H1 (cell line): ENCODE results near the gene ACTA2. TPM values are rescaled to one million over a fixed set of nuclear protein-coding genes. Genes with fewer than 3 reads are reported as not detected.

Source experiments
- CTCF ChIA-PET: fragments of 300-600 bp; sonication (Branson Sonifier 250); formaldehyde crosslinking; loops from one replicate; lab custom pipeline; 2021; ENCODE audit not compliant: partially characterized antibody; lab: Charles Lee
- POLR2A ChIA-PET: fragments of 300-600 bp; sonication (Branson Sonifier 250); formaldehyde crosslinking; loops from one replicate; lab custom pipeline; 2021; ENCODE audit warnings: inconsistent platforms; ENCODE audit not compliant: partially characterized antibody; lab: Charles Lee
- DNase-seq, 2 experiments: peaks; one replicate each; pipeline versions ENCODE4 v3.0.0 to v3.0.0-alpha.2; 2010 to 2022; ENCODE audit warnings: low spot score in 2 of 2, low read depth in 1 of 2, mixed read lengths in 1 of 2
- FAIRE-seq: peaks from 2 replicates; lab custom pipeline; 2011; peaks lifted over from hg19 to GRCh38; lab: Jason Lieb, UNC
- H2AFZ ChIP-seq: 2 replicates; pipeline ENCODE4 v1.8.1; 2012; ENCODE audit warnings: low read length, inconsistent platforms
- H2AK5ac ChIP-seq: 2 replicates; pipeline ENCODE4 v1.6.1; 2013; ENCODE audit warnings: low read depth, low read length
- H2BK120ac ChIP-seq: replicated peaks from 2 replicates; pipeline ENCODE3; 2013; ENCODE audit warnings: low read depth, low read length, inconsistent platforms
- H2BK12ac ChIP-seq: 2 replicates; pipeline ENCODE4 v1.6.1; 2013; ENCODE audit warnings: low read depth, low read length
- H2BK15ac ChIP-seq: 2 replicates; pipeline ENCODE4 v1.6.1; 2013; ENCODE audit warnings: low read length
- H2BK20ac ChIP-seq: 2 replicates; pipeline ENCODE4 v1.6.1; 2013; ENCODE audit warnings: low read length
- H2BK5ac ChIP-seq: 2 replicates; pipeline ENCODE4 v1.6.1; 2013; ENCODE audit warnings: low read depth, low read length
- H3K14ac ChIP-seq: 2 replicates; pipeline ENCODE4 v1.6.1; 2013; ENCODE audit warnings: inconsistent platforms; ENCODE audit not compliant: insufficient read length
- H3K18ac ChIP-seq: 2 replicates; pipeline ENCODE4 v1.6.1; 2013; ENCODE audit warnings: low read length; ENCODE audit errors: extremely low read depth
- H3K23ac ChIP-seq: 2 replicates; pipeline ENCODE4 v1.6.1; 2013; ENCODE audit warnings: inconsistent platforms; ENCODE audit not compliant: insufficient read length
- H3K23me2 ChIP-seq: 2 replicates; pipeline ENCODE4 v1.6.1; 2013; ENCODE audit warnings: low read depth, low read length
- H3K27ac ChIP-seq: 2 replicates; pipeline ENCODE4 v1.6.1; 2011; ENCODE audit warnings: low read depth, low read length, inconsistent platforms
- H3K27me3 ChIP-seq, 4 experiments: replicated peaks in 1 of 4; 1 replicate in 1 of 4; 2 replicates in 3 of 4; pipeline versions ENCODE4 v1.6.1 to v1.8.1; 2011 to 2013; ENCODE audit warnings: low read length in 3 of 4, mild to moderate bottlenecking in 3 of 4, inconsistent platforms in 2 of 4, mixed read lengths in 2 of 4, moderate library complexity in 1 of 4; ENCODE audit not compliant: control insufficient read depth in 3 of 4, insufficient read depth in 3 of 4; ENCODE audit errors: extremely low read depth in 1 of 4
- H3K36me3 ChIP-seq, 4 experiments: 2 replicates each; pipeline versions ENCODE4 v1.6.1 to v1.8.1; 2011 to 2013; ENCODE audit warnings: mild to moderate bottlenecking in 4 of 4, low read length in 3 of 4, moderate library complexity in 2 of 4, control low read depth in 1 of 4, inconsistent platforms in 1 of 4; ENCODE audit not compliant: insufficient read depth in 4 of 4, control insufficient read depth in 2 of 4
- H3K4ac ChIP-seq: replicated peaks from 2 replicates; pipeline ENCODE3; 2013; ENCODE audit warnings: low read length, low read depth, mixed read lengths, inconsistent platforms; ENCODE audit not compliant: insufficient read length
- H3K4me1 ChIP-seq, 4 experiments: replicated peaks in 1 of 4; 1 replicate in 1 of 4; 2 replicates in 3 of 4; pipeline versions ENCODE4 v1.6.1 to v1.8.1; 2011 to 2013; ENCODE audit warnings: low read length in 3 of 4, inconsistent platforms in 2 of 4, mixed read lengths in 1 of 4; ENCODE audit not compliant: insufficient read depth in 4 of 4, control insufficient read depth in 3 of 4
- H3K4me2 ChIP-seq, 2 experiments: 2 replicates each; pipeline versions ENCODE4 v1.6.1 to v1.8.1; 2011 to 2013; ENCODE audit warnings: low read depth in 2 of 2, low read length in 2 of 2, control low read depth in 1 of 2, inconsistent platforms in 1 of 2, mild to moderate bottlenecking in 1 of 2; ENCODE audit not compliant: insufficient read depth in 1 of 2
- H3K4me3 ChIP-seq, 4 experiments: fragments of 200-600, 300-600 bp in 1 of 4; sonication (generic), shearing (Covaris generic), sonication (Bioruptor Twin) in 1 of 4; 2 replicates each; pipeline versions ENCODE4 v1.5.1 to v1.8.1; 2011 to 2016; ENCODE audit warnings: low read length in 4 of 4, low read depth in 3 of 4, control low read depth in 2 of 4, inconsistent platforms in 2 of 4, mild to moderate bottlenecking in 2 of 4, mixed read lengths in 1 of 4, moderate library complexity in 1 of 4; ENCODE audit not compliant: insufficient read depth in 2 of 4; ENCODE audit errors: extremely low read depth in 1 of 4
- H3K56ac ChIP-seq: replicated peaks from 2 replicates; pipeline ENCODE3; 2013; ENCODE audit warnings: low read depth, mild to moderate bottlenecking, mixed read lengths, low read length, inconsistent platforms; ENCODE audit not compliant: insufficient read length
- H3K79me1 ChIP-seq: 2 replicates; pipeline ENCODE4 v1.6.1; 2013; ENCODE audit warnings: low read depth, low read length, control low read depth
- H3K79me2 ChIP-seq, 2 experiments: 2 replicates each; pipeline versions ENCODE4 v1.6.1 to v1.8.1; 2012 to 2013; ENCODE audit warnings: low read length in 2 of 2, mild to moderate bottlenecking in 2 of 2, inconsistent platforms in 1 of 2; ENCODE audit not compliant: insufficient read depth in 2 of 2, control insufficient read depth in 1 of 2
- H3K9ac ChIP-seq, 4 experiments: replicated peaks in 1 of 4; 1 replicate in 1 of 4; 2 replicates in 3 of 4; pipeline versions ENCODE4 v1.6.1 to v1.8.1; 2011 to 2013; ENCODE audit warnings: low read depth in 3 of 4, low read length in 3 of 4, control low read depth in 2 of 4, mild to moderate bottlenecking in 2 of 4, moderate library complexity in 2 of 4, inconsistent platforms in 1 of 4; ENCODE audit errors: extremely low read depth in 1 of 4
- H3K9me3 ChIP-seq, 2 experiments: 2 replicates each; pipeline versions ENCODE4 v1.6.1 to v1.8.1; 2012 to 2013; ENCODE audit warnings: mild to moderate bottlenecking in 2 of 2, moderate library complexity in 2 of 2, control low read depth in 1 of 2, inconsistent platforms in 1 of 2, low read depth in 1 of 2, low read length in 1 of 2, mixed read lengths in 1 of 2; ENCODE audit not compliant: insufficient read depth in 2 of 2
- H4K20me1 ChIP-seq, 2 experiments: replicated peaks in 1 of 2; 2 replicates each; pipeline versions ENCODE3 to v1.8.1; 2011 to 2013; ENCODE audit warnings: inconsistent platforms in 2 of 2, low read length in 2 of 2, mild to moderate bottlenecking in 1 of 2; ENCODE audit not compliant: insufficient read depth in 2 of 2, control insufficient read depth in 1 of 2
- H4K5ac ChIP-seq: 2 replicates; pipeline ENCODE4 v1.6.1; 2013; ENCODE audit warnings: low read length, low read depth, mixed read lengths, inconsistent platforms; ENCODE audit not compliant: insufficient read length
- H4K8ac ChIP-seq: 2 replicates; pipeline ENCODE4 v1.8.0; 2013; ENCODE audit warnings: mild to moderate bottlenecking, moderate library complexity, low read length, inconsistent platforms; ENCODE audit not compliant: insufficient read depth; ENCODE audit errors: extremely low read depth
- H4K91ac ChIP-seq: replicated peaks from 2 replicates; pipeline ENCODE3; 2013; ENCODE audit warnings: low read length, mixed read lengths, inconsistent platforms; ENCODE audit not compliant: insufficient read length
- ATF2 ChIP-seq: IDR thresholded peaks from 2 replicates; pipeline ENCODE4 v1.6.1; 2012; ENCODE audit warnings: low read length, inconsistent platforms
- CEBPB ChIP-seq: IDR thresholded peaks from 2 replicates; pipeline ENCODE4 v1.6.1; 2012; ENCODE audit warnings: low read depth, low read length
- EGR1 ChIP-seq: IDR thresholded peaks from 2 replicates; pipeline ENCODE4 v1.6.1; 2011; ENCODE audit warnings: low read depth, low read length, borderline replicate concordance
- EP300 ChIP-seq, 2 experiments: IDR thresholded peaks; 1 replicate in 1 of 2; 2 replicates in 1 of 2; pipeline ENCODE4 v1.6.1; 2011 to 2012; ENCODE audit warnings: low read depth in 2 of 2, low read length in 2 of 2, mild to moderate bottlenecking in 2 of 2, borderline replicate concordance in 1 of 2, inconsistent platforms in 1 of 2, moderate library complexity in 1 of 2
- GTF2F1 ChIP-seq: IDR thresholded peaks from 2 replicates; pipeline ENCODE4 v1.6.1; 2012; ENCODE audit warnings: low read depth, low read length, improper control_type of control experiment, borderline replicate concordance
- JUN ChIP-seq: IDR thresholded peaks from 2 replicates; pipeline ENCODE4 v1.6.1; 2011; ENCODE audit warnings: low read depth, mild to moderate bottlenecking, improper control_type of control experiment, low read length
- POLR2A ChIP-seq, 2 experiments: IDR thresholded peaks; 1 replicate in 1 of 2; 2 replicates in 1 of 2; pipeline ENCODE4 v1.6.1; 2011; ENCODE audit warnings: low read depth in 2 of 2, low read length in 2 of 2, mild to moderate bottlenecking in 2 of 2; ENCODE audit errors: control extremely low read depth in 1 of 2
- RFX5 ChIP-seq: IDR thresholded peaks from 2 replicates; pipeline ENCODE4 v1.6.1; 2011; ENCODE audit warnings: low read depth, low read length, improper control_type of control experiment, borderline replicate concordance
- SIN3A ChIP-seq, 2 experiments: IDR thresholded peaks in 1 of 2; conservative IDR thresholded peaks in 1 of 2; 2 replicates each; pipeline ENCODE4 v1.6.1; 2011 to 2012; ENCODE audit warnings: low read length in 2 of 2, improper control_type of control experiment in 1 of 2, low read depth in 1 of 2, mild to moderate bottlenecking in 1 of 2
- SIX5 ChIP-seq: IDR thresholded peaks from 2 replicates; pipeline ENCODE4 v1.6.1; 2011; ENCODE audit warnings: mild to moderate bottlenecking, low read depth, low read length
- SUZ12 ChIP-seq: fragments of 200-600 bp; sonication (generic); IDR thresholded peaks from 2 replicates; pipeline ENCODE4 v1.6.1; 2012; ENCODE audit warnings: mild to moderate bottlenecking, inconsistent platforms, low read length, moderate library complexity, mixed read lengths
- TAF7 ChIP-seq: optimal IDR thresholded peaks from 2 replicates; pipeline ENCODE3; 2011; ENCODE audit warnings: low read depth, mild to moderate bottlenecking, inconsistent platforms, low read length, moderate library complexity, borderline replicate concordance
- TCF12 ChIP-seq: IDR thresholded peaks from 2 replicates; pipeline ENCODE4 v1.6.1; 2011; ENCODE audit warnings: low read depth, mild to moderate bottlenecking, low read length
- WGBS, 2 experiments: shearing (Covaris generic) in 1 of 2; methylation state at CpG; one replicate each; pipeline versions ENCODE4 v1.1.6 to v1.1.7; 2013 to 2015; ENCODE audit warnings: low lambda C conversion rate in 2 of 2, mixed read lengths in 2 of 2, inconsistent platforms in 1 of 2, low coverage in 1 of 2, missing lambda C conversion rate in 1 of 2; ENCODE audit not compliant: insufficient replicate concordance in 2 of 2, insufficient coverage in 1 of 2, insufficient read length in 1 of 2; ENCODE audit errors: extremely low coverage in 1 of 2, missing lambda C conversion rate in 1 of 2; 5-methylcytosine and 5-hydroxymethylcytosine counted together
- polyA plus RNA-seq, 7 experiments: library from polyadenylated mRNA; depleted of rRNA in 3 of 7; stranded (reverse) in 5 of 7; unstranded in 2 of 7; fragments of >200 nt in 5 of 7; fragments of 200-250 nt in 2 of 7; gene quantifications; 1 replicate in 5 of 7; 2 replicates in 1 of 7; 4 replicates in 1 of 7; pipeline versions ENCODE4 v1.2.1 to v1.2.3, GENCODE V29; 2011 to 2013; ENCODE audit warnings: missing spikeins in 2 of 7, mixed read lengths in 2 of 7
- total RNA-seq: library from RNA; stranded (reverse); fragmentation: NEBNext Ultra II Directional; extraction: Animal tissue kit (Norgen Biotek cat#: 25700); gene quantifications from 2 replicates; pipeline ENCODE4 v1.2.1, GENCODE V29; 2021

Gene ACTA2
- total and polyA plus RNA-seq, 2 of the 8 experiments (the other 6 are each of a cell fraction or from before 2014, with no cell fraction given): 3.5 to 8.9 TPM

GRCh38 chr10:88893611-88894010 lies 59.0 kb downstream of the ACTA2 start:
- ChIA-PET POLR2A (no interaction called here), CTCF (interaction anchor here (2.7 to 3.0 kb wide), 2 partner anchors 40 to 57 kb away, joined by 11 to 20 read pairs; no protein-coding TSS in a partner anchor)
- no peak overlapping the region for H2BK120ac ChIP-seq
- no peaks in the 10 kb centered on the region for H3K9me3 ChIP-seq
- H4K91ac ChIP-seq: no peak overlapping the region
- no peak overlapping the region for H3K9ac ChIP-seq
- H4K5ac ChIP-seq: no peak overlapping the region
- H3K23me2 ChIP-seq: no peaks in the 10 kb centered on the region; the same call in 1 of the 2 replicates
- no peak overlapping the region for H3K56ac ChIP-seq
- H2AK5ac ChIP-seq: no peak overlapping the region
- no peaks in the 10 kb centered on the region for H3K79me2 ChIP-seq
- H3K27me3 ChIP-seq: no peaks in the 10 kb centered on the region
- H2BK5ac ChIP-seq: no peak overlapping the region
- H3K4me1 ChIP-seq: peaks cover 0 to 8% (median 3%) of the 10 kb centered on the region in 4 experiments; a peak in 3 of 7 replicates
- no peak overlapping the region for H3K18ac ChIP-seq
- no peak overlapping the region for H2BK12ac ChIP-seq
- H2BK15ac ChIP-seq: no peak overlapping the region
- WGBS, 2 experiments: 90% methylated on average over 3 of the region's 3 CpGs; no CpG with 5 or more reads in 1 of the 2 experiments
- no peak overlapping the region for H3K14ac ChIP-seq
- no peak overlapping the region for H2BK20ac ChIP-seq
- no peak for FAIRE-seq
- no peak overlapping the region for H2AFZ ChIP-seq
- no peaks in the 10 kb centered on the region for H3K79me1 ChIP-seq
- no peak for DNase-seq
- H3K4ac ChIP-seq: no peak overlapping the region
- H3K36me3 ChIP-seq: no peaks in the 10 kb centered on the region
- no peak overlapping the region for H3K23ac ChIP-seq
- no peak overlapping the region for H3K27ac ChIP-seq
- no peak overlapping the region for H4K8ac ChIP-seq
- no peak overlapping the region for H3K4me3 ChIP-seq
- H4K20me1 ChIP-seq: no peaks in the 10 kb centered on the region
- H3K4me2 ChIP-seq: no peak overlapping the region
- TF ChIP-seq JUN (no peak), SUZ12 (no peak), SIX5 (no peak), CEBPB (no peak), EP300 (IDR thresholded peaks at IDR 0.05; ENCODE audit: borderline replicate concordance in 1 of 2, low read depth in 2 of 2, low read length in 2 of 2) (no peak), RFX5 (no peak), EGR1 (no peak), TCF12 (no peak), SIN3A (conservative IDR thresholded peaks at IDR 0.05 in 1 of 2, IDR thresholded peaks at IDR 0.05 in 1 of 2; ENCODE audit: low read depth in 1 of 2, low read length in 2 of 2) (no peak), TAF7 (no peak), ATF2 (no peak), POLR2A (IDR thresholded peaks at IDR 0.05; ENCODE audit: control extremely low read depth in 1 of 2, low read depth in 2 of 2, low read length in 2 of 2) (no peak), GTF2F1 (no peak)
